Esophagus squamous epithelium (tissue), 5 donors: ENCODE measurements around the gene CCDC15. TPM values are rescaled to one million over a fixed set of nuclear protein-coding genes. Genes with fewer than 3 reads are reported as not detected.
A peak's percentile ranks its signal among the peaks of the same experiment; 100 is the strongest.

Experiments used
- DNase-seq: peaks from one replicate; lab custom pipeline; 2025; lab: John Stamatoyannopoulos, UW
- H3K27ac ChIP-seq, 4 donors: fragments of 200-600 bp; sonication (generic); one replicate each; pipeline ENCODE4 v1.5.1; 2016 to 2019; ENCODE audit warnings: mild to moderate bottlenecking in 1 of 4
- H3K27me3 ChIP-seq, 4 donors: fragments of 200-600 bp; sonication (generic); 1 replicate in 3 of 4; 2 replicates in 1 of 4; pipeline versions ENCODE4 v1.5.1 to v1.6.0; 2017 to 2021; ENCODE audit warnings: antibody characterized with exemption in 1 of 4
- H3K36me3 ChIP-seq, 3 donors: fragments of 200-600 bp; sonication (generic); one replicate each; pipeline ENCODE4 v1.5.1; 2016 to 2019
- H3K4me1 ChIP-seq, 3 donors: fragments of 200-600 bp; sonication (generic); one replicate each; pipeline ENCODE4 v1.5.1; 2017 to 2019
- H3K4me3 ChIP-seq, 4 donors: fragments of 200-600 bp; sonication (generic); 1 replicate in 3 of 4; 2 replicates in 1 of 4; pipeline ENCODE4 v1.5.1; 2016 to 2019; ENCODE audit warnings: mild to moderate bottlenecking in 2 of 4, moderate library complexity in 1 of 4
- H3K9me3 ChIP-seq, 3 donors: fragments of 200-600 bp; sonication (generic); one replicate each; pipeline ENCODE4 v1.5.1; 2016 to 2019
- POLR2A ChIP-seq, 4 donors: fragments of 450-650 bp; IDR thresholded peaks; one replicate each; pipeline ENCODE4 v1.6.1; 2017; ENCODE audit warnings: antibody characterized with exemption in 4 of 4, mild to moderate bottlenecking in 4 of 4, moderate library complexity in 3 of 4
- WGBS, 2 donors: methylation state at CpG; one replicate each; pipeline ENCODE4 v1.1.5; 2018; 5-methylcytosine and 5-hydroxymethylcytosine counted together
- intact Hi-C: fragments of 100-400 bp; cut with DNase I; formaldehyde crosslinking; loops from one replicate; pipeline ENCODE4 v1.15.0; 2022
- total RNA-seq, 4 donors: library from RNA; depleted of rRNA; stranded (reverse); fragments of >200 nt; gene quantifications; one replicate each; pipeline ENCODE4 v1.1.0, GENCODE V29; 2016
- TF ChIP-seq, protein P1 (sequence below), 6 experiments: fragments of 450-650 bp in 4 of 6; fragments of 200-600 bp in 2 of 6; sonication (generic) in 2 of 6; IDR thresholded peaks; one replicate each; pipeline ENCODE4 v1.5.1; 2016 to 2019; ENCODE audit warnings: antibody characterized with exemption in 6 of 6, mild to moderate bottlenecking in 4 of 6, moderate library complexity in 4 of 6
- donor health status: DM: yes; HTN: yes; CAD: no.

CCDC15 gene
- total RNA-seq, 4 donors from 2014 or later: 2.0 to 3.2 (median 2.9) TPM

DNA sequence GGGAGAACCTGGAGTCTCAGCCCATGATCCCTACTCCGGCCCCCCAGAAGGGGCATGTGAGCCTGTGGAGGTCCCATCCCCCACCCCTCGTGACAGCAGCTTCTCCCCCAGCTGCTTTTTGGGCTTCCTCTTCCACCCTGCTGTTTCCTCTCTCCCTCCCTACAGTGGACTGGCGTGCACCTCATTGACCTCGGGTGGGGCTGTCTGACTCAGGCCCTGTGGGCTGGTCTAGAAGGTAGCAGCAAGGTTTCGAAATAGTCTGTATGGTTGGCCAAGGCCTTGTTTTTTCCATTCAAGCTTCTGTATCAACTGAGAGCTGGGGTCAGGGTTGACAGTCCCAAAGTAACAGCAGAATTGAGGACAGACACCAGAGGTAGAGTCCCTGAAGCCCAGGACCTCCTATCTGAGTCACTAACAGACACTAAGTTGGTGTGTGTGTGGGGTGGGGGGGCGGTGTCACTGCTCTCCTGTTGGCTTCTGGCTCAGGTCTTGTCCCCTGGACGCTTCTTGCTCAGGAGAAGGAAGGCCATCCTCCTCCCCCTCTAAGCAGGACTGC is 116.8 kb downstream of the CCDC15 start:
- peak in 1 of 4 donors; percentile 11 for TF ChIP-seq POLR2A (IDR thresholded peaks at IDR 0.05)
- TF ChIP-seq, protein P1, sequence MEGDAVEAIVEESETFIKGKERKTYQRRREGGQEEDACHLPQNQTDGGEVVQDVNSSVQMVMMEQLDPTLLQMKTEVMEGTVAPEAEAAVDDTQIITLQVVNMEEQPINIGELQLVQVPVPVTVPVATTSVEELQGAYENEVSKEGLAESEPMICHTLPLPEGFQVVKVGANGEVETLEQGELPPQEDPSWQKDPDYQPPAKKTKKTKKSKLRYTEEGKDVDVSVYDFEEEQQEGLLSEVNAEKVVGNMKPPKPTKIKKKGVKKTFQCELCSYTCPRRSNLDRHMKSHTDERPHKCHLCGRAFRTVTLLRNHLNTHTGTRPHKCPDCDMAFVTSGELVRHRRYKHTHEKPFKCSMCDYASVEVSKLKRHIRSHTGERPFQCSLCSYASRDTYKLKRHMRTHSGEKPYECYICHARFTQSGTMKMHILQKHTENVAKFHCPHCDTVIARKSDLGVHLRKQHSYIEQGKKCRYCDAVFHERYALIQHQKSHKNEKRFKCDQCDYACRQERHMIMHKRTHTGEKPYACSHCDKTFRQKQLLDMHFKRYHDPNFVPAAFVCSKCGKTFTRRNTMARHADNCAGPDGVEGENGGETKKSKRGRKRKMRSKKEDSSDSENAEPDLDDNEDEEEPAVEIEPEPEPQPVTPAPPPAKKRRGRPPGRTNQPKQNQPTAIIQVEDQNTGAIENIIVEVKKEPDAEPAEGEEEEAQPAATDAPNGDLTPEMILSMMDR (IDR thresholded peaks at IDR 0.05): no peak
- H3K4me1 ChIP-seq: peaks cover 31 to 57% (median 32%) of the 10 kb centered on the region in 3 donors
- peak overlapping the region; percentile 74 to 84 (median 82) for H3K27ac ChIP-seq
- no peaks in the 10 kb centered on the region for H3K9me3 ChIP-seq
- H3K36me3 ChIP-seq: no peaks in the 10 kb centered on the region
- 35 to 43% methylated on average over 4 to 7 of the region's 7 CpGs for WGBS, 2 donors
- DNase-seq: no peak
- intact Hi-C loops: no loop called here
- H3K27me3 ChIP-seq: no peaks in the 10 kb centered on the region
- H3K4me3 ChIP-seq: no peak overlapping the region

DNA sequence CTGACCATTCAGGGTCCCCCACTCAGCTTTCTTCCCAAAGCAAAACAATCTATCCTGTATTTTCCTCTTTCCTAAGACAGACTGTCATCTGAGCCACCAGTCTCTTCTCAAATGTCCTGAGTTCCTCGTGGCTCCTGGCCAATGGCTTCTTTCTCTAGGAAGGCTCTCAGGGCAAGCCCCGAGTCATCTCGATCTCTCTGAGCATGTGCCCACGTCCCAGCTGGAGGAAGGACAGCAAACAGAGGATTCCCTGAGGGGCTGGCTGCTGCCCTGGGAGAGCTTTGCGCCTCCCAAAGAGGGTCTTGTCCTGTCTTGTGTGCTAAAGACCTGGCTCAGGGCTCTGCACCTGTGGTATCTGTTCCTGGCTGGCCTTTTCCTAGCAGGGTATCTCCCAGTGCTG is 117.4 kb downstream of the CCDC15 start:
- 11 to 13% methylated on average over 1 of the region's 5 CpGs for WGBS, 2 donors
- intact Hi-C loops: no loop called here

DNA sequence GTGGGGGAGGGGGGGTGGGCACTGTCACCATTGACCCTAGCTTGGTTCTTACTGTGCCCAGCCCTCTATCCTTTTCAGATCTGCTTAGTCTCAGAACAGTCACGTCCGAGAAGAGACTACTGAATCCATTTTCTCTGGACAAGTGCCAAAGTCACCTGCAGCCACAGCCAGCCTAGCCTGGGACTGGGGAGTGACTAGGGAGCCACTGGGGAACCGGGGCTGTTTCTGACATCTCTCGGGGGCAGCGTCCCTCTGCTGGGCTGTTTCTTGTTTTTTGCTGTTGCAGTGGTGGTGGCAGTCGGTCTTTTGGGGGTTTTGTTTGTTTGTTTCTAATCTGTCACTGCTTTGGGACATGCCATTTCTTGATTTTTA is 117.8 kb downstream of the CCDC15 start:
- no peaks in the 10 kb centered on the region for H3K27me3 ChIP-seq
- no peak for DNase-seq
- no peak overlapping the region for H3K4me3 ChIP-seq
- intact Hi-C loops: no loop called here
- H3K9me3 ChIP-seq: no peaks in the 10 kb centered on the region
- no peaks in the 10 kb centered on the region for H3K36me3 ChIP-seq
- peak overlapping the region; percentile 74 to 84 (median 82) for H3K27ac ChIP-seq
- TF ChIP-seq, protein P1 (IDR thresholded peaks at IDR 0.05): no peak
- no peak for TF ChIP-seq POLR2A (IDR thresholded peaks at IDR 0.05)
- peaks cover 36 to 68% (median 38%) of the 10 kb centered on the region in 3 donors for H3K4me1 ChIP-seq
- 73 to 78% methylated on average over 4 to 5 of the region's 6 CpGs for WGBS, 2 donors

More for the DNA sequence above, 117.4 kb downstream of the CCDC15 start:
- Histone ChIP-seq H3K4me3 (no peak overlapping the region), H3K27ac (peak overlapping the region; percentile 74 to 84 (median 82)), H3K27me3 (no peaks in the 10 kb centered on the region), H3K9me3 (no peaks in the 10 kb centered on the region), H3K4me1 (peaks cover 36 to 64% (median 38%) of the 10 kb centered on the region in 3 donors), H3K36me3 (no peaks in the 10 kb centered on the region)
- no peak for DNase-seq
- TF ChIP-seq, protein P1 (IDR thresholded peaks at IDR 0.05): no peak
- TF ChIP-seq POLR2A (IDR thresholded peaks at IDR 0.05): no peak

DNA sequence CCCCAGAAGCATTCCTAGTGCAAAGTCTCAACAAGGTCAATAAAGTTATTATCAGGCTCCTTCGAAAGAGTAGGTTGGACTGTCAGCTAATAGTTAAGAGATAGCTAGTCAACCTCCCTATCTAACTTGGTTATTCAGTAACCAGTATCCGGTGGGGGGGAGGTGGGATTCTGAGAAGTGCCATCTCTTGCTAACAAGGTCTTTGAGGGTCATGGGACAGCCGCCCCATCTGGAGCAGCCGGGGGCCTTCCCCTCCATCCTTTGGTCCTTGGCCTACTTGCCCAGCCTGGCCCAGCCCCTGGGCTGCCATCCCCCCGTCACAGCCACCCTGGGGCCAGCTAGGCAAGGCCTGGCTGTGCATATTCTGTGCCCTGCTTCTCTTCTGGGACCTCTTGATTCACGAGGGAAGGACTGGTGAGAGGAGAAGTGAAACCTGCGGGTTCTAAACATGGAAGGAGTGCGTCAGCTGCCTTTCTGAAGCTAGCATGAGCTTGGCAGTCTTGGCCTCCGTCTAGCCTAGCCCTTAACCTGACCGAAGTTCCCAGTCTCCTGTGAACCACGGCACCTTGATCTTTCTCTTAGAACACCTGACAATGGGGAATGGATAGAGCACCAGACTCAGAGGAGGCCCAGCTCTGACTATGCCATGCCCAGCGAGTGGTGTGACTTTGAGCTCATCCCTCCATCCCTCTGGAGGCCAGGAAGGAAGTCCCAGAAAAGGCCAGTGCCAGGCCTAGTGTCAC is 118.4 kb downstream of the CCDC15 start:
- no peaks in the 10 kb centered on the region for H3K36me3 ChIP-seq
- intact Hi-C loops: no loop called here
- H3K4me1 ChIP-seq: peaks cover 36 to 68% (median 38%) of the 10 kb centered on the region in 3 donors
- no peak overlapping the region for H3K4me3 ChIP-seq
- peak overlapping the region in 3 of 4 donors; percentile 81 to 84 (median 83) for H3K27ac ChIP-seq
- 77 to 84% methylated on average over 6 to 7 of the region's 12 CpGs for WGBS, 2 donors
- H3K27me3 ChIP-seq: no peaks in the 10 kb centered on the region
- DNase-seq: no peak
- H3K9me3 ChIP-seq: no peaks in the 10 kb centered on the region
- TF ChIP-seq POLR2A (IDR thresholded peaks at IDR 0.05): no peak
- TF ChIP-seq, protein P1 (IDR thresholded peaks at IDR 0.05): no peak

DNA sequence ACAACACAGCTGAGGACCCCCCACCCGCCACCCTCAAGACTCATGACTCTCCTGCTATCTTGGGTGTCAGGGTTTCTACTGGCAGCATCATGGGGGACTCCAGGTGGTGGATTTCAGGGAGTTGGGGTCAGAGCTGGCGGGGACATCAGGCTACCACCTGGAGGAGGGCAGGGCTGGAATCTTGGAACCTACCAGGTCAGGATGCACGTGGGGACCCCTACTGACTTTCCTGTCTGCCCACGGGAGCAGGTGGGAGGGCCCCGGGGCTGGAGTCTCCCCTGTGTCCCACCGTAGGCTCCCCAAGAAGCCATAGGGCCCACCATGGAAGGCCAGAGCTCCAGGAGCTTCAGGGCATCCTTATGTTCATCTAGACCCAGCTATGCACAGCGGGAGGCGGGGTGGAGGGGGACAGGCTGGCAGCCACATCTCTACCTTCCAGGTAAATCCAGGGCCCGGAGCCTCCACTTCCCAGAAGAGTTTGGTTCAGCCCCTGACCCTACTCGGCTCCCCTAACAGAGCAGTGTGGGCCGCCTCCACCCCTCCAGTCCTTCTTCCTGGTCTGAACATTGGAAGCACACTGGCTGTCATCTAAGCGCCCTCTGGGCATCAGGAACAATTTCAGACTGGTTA is 119.1 kb downstream of the CCDC15 start:
- Histone ChIP-seq H3K27me3 (no peaks in the 10 kb centered on the region), H3K4me3 (no peak overlapping the region), H3K27ac (peak overlapping the region in 2 of 4 donors; percentile 83 to 84), H3K4me1 (peaks cover 36 to 68% (median 38%) of the 10 kb centered on the region in 3 donors), H3K9me3 (no peaks in the 10 kb centered on the region), H3K36me3 (no peaks in the 10 kb centered on the region)
- DNase-seq: no peak
- 71 to 92% methylated on average over 1 to 6 of the region's 12 CpGs for WGBS, 2 donors
- TF ChIP-seq, protein P1 (IDR thresholded peaks at IDR 0.05): no peak
- no peak for TF ChIP-seq POLR2A (IDR thresholded peaks at IDR 0.05)
- intact Hi-C loops: no loop called here
